Stimulated activated CD8-positive, alpha-beta memory T cell treated with anti-CD3 and anti-CD28 coated beads, Interleukin-12 subunit alpha, Interleukin-12 subunit beta, amount 100 ng/mL, for 1 hour (primary cell): ENCODE measurements around the gene UBE3D.
"Not testable (repeated sequence)": the region's sequence is repeated elsewhere in the genome, so short reads cannot be mapped to it uniquely, and the experiment has no call there.

Experiments
- DNase-seq: peaks from one replicate; pipeline ENCODE4 v3.0.0-alpha.2; 2020; ENCODE audit warnings: low read depth

Gene UBE3D

DNA sequence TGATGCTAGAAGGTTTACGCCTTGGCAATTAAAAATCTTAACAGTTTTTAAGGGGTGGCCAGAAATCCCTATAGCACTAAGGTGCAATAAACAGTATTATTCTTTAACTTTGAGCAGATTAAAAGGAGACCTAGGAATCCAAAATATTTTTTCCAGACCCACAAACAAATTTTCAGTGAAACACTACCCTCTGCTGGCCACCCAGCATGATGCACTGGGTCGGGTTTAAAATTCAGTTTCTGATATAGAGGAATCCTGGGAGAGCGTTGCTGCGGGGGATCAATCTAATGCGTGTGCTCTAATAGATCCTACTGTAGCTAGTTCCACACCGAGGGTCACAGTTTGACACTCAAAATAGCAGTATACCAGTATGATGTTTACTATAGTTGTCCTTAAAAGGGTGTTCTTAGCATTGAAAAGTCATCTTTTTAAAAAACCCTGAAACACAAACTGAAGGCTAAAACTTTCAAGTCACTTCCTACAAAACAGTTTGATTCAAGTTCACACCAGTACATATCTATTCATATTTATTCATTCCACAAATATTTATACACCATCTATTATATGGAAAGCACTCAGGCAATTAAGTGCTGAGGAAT is 10.2 kb downstream of the UBE3D start:
- no peak for DNase-seq

DNA sequence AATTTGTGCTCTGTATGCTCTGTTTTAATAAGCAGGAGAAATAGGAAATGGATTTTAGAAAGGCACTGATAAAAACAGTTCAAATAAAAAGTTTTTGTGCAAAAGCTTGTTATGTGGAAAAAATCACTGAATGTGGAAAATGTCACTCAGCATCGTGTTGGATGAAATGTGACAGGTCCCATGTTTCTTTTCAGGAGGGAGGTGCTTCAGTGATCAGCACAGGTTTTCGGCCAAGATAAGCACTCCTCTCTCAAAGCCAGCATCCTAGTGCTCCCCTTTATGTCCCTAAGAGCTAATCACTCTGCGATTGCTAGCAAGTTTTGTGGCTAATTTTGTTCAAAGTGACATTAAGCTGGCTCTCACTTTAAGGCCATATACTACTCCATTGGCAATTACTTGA is 12.0 kb downstream of the UBE3D start:
- DNase-seq, result no peak

DNA sequence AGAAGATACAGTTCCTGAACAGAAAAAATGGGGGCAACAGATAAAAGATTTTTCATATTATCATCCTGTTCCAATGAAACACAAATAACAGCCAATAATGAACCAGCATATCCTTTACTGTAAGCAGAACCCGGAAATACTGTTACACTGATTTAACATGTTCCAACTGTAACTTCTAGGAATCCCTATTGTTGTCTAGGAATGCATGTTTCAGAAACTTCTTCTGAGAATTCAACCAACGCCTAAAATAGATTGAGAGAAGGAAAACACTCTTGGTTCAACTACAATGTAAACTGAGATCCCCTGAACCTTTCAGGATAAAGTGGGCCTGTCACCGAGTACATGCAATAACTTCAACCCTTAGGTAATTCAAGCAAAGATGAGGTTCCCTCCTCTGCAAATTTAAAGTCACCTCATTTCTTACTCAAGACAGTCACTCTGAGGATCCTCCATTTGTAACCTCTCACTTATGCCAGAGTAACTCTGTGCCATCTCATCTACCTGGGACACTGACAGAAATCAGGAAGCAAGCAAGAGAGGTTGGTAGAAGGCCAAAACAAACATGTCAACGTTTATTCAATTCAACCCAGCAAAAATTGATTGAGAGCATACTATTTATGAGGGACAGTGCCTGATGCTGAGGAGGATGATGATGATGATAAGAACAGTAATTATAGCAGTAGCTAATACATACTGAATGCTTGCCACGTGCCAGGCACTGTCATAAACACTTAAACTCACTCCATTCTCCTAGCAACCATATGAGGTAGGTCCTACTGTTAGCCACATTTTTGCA is 14.1 kb downstream of the UBE3D start:
- DNase-seq, result no peak

DNA sequence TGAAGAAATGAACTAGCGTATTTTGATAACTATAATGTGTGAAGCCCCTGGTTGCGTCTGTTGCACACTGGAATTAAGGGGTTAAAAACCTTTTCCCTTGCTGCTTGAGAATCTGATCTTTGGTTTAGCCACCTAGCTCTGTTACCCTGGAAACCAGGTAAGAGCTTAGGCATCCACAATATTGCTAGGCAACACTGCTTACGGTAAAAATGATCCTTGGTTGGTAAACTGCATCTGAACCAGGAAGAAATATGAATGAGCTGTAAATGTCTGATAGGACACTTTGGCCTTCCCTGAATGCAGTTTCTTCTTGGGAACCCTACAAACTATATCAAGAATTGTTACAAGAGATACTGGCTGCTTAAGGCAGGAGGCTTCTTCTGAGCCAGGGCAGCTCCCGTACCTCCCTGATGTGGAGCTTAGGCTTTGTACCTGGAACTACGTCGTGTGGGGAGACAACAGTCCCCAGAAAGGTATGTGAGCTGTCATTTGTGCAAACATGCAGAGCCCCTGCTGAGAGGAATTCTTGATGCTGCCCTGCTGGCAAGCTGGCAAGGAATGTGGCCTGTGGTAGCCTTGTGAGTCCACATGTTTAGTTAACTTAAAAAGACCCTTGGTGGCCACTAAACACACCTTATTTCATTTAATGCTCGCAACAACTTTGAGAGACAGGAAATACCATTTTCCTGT is 18.4 kb downstream of the UBE3D start:
- DNase-seq, result no peak

DNA sequence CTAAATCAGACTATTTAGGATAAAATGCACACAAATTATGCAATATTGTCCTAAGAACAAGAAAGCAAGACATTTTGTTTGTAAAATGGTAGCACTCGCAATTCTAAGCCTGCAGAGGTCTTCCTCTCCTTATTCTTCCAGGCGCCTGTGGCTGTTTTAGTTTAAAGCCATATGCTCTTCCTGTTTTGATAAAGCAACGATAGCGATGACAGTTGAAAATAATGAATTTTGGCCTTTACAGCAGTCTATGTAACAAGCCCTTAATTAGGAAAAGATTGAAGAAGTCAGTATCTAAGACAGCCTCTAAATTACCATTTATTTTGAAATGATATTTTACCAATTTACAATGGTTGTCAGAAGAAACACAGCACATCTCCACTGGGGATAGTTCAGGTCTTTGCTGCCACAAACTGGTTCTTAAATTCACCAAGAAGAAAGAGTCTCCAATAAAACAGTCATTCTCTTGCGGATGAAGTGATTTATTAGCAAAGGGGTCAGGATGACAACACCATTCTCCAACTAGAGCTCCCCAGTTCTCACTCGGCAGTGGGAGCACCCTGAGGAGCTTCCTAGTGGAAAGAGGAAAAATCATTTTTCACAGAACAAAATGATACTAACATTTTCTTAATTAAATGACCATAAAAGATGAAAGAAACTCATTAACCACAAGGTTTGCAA is 21.4 kb downstream of the UBE3D start:
- DNase-seq, result no peak

DNA sequence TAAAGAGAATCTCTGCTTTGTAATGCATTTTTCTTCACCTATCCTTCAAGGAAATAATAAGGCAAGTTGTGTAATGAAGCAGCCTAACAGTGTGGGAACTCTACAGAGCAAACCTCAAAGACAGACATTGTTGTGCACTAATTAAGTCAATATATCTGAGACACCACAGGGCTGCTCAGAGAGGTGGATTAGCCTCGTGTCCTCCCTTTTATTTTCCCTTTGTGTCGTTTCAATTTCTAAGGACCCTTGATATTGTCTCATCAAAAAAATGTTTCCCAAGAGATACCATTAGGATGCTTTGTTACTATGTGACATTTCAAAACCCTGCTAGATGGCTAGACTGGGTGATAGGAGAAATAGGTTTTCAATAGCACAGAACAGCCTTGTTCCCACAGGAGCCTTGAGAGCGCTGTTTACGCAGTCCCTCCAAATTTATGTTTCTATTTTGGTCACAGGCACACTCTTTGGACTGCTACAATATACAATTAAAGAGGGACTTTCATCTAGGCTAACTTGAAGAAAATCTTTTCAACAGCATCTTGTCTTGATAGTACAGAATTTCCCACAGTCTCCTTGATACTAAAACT is 23.1 kb downstream of the UBE3D start:
- DNase-seq, result no peak

DNA sequence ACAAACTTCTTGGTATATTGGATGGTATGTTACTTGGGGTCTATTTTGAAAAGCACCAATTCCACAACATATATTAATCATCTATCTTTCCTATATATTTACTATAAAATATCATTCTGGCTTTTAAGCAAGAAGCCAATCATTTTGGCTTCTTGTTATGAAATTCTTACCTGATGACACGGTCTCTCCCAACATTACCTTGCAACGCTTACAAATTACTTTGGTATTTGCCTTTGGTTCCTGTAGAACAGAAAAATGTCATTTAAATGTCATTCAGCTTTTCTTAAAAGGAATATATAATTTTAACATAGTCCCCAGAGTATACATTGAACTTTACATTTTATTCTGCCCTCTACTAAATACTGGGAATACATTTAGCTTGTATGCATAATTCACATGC is 27.4 kb downstream of the UBE3D start:
- no peak for DNase-seq

DNA sequence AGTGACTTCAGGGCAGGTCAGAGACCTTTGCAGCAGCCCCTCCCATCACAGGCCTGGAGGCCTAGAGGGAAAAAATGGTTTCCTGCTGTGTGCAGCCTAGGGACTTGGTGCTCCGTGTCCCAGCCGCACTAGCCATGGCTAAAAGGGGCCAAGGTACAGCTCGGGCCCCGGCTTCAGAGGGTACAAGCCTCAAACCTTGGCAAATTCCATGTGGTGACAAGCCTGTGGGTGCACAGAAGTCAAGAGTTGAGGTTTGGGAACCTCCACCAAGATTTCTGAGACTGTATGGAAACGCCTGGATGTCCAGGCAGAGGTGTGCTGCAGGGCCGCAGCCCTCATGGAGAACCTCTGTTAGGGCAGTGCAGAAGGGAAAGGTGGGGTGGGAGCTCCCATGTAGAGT is 34.0 kb downstream of the UBE3D start:
- no peak for DNase-seq

DNA sequence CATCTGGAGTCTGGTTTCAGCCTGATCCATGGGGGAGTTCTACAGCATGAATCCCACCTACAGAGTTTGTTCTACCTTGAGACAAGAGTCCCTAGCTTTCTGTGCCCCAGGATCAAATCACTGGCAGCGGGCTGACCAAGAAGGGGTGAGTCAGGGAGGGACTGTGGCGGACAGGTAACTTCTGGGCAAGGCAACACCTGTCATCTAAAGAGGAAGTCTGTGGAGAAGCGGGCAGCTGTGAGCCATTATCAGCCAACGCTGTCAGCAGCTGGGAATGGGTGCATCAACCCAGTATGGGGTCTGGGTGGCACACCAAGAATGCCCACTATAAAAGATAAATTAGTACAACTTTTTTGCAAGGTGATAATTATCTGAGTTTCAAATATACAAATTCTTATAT is 45.9 kb downstream of the UBE3D start:
- DNase-seq, result no peak

DNA sequence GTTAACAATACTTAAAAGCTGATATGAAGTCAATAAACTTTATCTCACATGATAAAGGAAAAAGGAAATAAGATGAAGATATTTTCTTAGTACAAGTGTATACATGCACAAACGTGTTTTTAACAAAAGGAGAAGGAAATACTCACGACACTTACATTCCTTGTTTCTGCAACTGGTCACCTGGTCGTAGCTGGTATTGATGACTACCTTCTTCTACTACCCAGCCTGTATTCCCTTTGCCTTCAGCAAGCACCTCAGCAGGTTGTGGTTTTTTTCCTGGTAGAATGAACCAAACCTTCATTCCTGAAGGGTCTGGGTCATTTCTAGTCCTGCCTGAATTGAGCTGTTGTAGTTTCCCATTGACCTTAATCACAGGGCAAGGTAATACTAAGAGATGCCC is 54.5 kb downstream of the UBE3D start:
- DNase-seq, result not testable (repeated sequence)

DNA sequence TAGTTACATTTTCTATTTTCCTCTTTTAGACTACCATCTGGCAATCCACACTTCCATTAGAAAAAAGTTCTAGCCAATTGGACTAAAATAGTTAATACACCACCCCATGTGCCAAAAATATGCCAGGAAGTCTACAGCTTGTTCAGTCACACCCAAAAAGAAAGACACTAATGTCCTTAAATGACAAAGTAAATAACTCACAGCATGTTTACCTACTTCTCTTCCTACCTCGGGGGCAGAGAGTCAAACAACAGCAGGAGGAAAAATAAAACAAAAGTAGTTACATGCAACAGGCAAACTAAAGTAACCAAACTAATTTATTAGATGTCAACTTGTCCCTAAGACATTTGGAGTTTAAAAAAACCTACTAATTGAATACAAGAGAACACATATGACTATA is 57.0 kb downstream of the UBE3D start:
- DNase-seq, result no peak

DNA sequence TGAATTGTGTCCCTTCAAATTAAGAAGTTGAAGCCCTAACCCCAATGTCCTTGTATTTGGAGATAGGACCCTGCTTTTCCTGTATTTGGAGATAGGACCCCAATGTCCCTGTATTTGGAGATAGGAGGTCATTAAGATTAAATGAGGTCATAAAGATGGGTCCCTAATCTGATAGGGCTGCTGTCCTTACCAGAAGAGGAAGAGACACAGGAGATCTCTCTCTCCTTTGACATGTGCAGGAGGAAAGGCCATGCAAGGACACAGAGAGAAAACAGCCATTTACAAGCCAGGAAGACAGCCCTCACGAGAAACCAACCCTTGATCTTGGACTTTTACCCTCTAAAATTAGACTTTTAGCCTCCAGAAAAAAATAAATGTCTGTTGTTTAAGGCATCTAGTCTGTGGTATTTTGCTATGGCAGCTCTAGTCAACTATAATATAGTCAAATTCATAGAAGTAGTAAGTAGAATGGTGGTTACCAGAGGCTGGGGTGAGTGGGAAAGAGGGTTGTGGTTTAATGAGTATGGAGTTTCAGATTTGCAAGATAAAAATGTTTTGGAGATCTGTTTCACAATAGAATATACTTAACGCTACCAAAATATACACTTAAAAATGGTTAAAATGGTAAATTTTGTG is 59.3 kb downstream of the UBE3D start:
- no peak for DNase-seq

DNA sequence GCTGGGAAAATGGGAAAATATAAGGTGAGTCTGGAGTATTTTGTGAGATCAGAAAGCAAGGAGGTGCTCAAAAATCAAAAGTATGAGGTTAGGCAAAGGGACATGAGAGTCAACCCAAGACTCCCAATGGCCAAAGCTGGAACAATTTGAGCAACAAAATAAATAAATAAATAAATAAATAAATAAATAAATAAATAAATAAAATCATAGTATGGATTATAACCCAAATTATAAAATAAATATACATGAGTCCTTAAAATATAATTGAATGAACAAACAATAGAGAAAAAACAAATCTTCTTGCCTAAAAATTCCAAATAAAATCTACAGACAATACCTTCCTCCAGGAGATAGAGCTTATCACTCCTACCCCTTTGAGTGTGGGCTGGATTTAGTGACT is 69.5 kb downstream of the UBE3D start:
- no peak for DNase-seq

DNA sequence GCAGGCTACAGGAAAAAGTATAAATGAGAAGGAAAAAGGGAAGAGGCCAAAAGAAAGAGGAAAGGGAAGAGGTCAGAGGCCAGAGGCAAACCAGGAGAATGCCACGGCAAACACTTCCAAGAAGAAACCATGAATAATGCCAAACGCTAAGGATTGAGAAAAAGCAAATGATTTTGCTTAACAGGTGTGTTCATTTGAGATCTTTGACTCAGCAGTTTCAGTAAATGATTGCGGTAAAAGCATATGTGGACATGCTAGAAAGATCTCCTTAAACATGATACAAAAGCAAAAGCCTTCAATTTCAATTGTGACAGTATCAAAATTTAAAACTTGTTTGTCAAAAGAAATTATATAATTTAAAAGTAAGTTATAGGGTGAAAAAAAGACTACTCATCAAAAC is 70.6 kb downstream of the UBE3D start:
- DNase-seq, result no peak

DNA sequence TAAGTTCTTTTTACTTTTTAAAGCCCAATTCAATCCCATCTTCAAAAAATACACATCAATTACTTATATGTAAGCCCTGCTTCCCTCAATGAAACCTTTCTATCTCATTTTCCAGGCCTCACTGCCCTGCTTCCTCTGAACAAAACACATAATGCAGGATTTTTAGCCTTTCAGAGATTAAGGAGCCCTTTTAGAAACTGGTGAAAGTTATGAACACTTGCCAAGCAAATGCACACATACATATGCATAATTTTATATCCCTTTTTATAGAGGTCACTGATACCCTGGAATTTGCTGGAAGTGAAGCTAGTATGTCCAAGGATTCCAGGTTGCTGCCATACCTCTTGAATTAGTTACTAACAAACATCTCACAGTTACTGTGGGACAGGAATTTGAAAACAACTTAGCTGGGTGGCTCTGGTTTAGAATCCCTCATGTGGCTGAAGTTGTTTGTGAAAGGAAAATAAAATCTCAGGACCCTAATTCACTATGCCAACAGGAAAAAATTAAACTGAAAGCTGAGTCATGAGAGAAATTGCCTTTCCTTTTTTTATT is 75.8 kb downstream of the UBE3D start:
- DNase-seq, result no peak

DNA sequence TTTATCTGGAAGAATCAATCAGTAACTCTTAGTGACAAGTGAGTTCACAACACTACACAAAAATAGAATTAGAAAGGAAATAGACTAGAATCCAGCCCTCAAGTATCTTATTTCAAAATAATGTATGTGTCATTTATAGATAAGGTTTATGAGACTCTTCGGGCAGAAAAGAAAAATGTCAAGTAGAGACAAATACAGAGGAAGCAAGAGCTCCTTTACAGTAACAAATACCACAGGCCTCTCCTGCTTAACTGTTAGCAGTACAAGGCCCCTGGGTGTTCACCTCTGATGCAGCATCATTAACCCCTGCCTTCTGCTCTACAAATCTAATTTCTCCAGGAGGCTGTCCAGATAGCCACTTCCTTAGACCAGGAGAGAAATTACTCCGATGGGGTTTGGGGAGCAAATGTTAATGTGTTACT is 76.7 kb downstream of the UBE3D start:
- DNase-seq, result no peak

DNA sequence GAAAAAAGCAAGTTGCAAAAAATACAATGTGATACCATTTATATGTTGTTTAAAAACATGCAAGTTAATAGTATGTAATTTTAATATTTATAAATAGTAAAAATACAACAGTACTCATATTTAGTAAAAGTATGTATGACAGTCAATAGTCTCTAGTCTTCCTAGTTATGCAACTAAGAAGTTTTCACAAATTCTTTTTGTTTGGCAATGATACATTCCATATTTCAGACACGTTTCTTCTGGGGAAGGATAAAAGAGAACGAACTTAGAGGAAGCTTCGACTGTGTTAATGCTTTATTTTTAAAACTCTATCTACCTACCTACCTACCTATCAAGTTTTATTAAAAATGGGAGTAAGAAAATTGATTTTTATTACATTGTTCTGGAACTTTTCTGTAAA is 77.7 kb downstream of the UBE3D start:
- DNase-seq, result no peak

DNA sequence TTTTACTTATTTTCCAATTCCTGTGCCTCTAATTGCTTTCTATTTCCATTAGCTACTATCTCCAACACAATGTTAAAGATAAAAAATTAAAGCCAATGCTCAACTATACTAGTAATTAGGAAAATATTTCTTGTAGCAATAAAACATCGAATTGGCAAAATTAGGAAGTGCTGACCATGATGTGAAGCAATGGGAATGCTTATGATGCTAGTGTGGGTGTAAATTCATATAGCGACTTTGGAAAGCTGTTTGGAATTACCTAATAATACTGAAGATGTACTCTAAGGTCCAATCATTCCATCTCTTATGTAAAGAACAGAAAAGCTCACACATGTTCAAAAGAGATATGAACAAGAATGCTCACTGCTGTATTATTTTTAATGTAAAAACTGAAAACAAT is 78.2 kb downstream of the UBE3D start:
- DNase-seq, result no peak

DNA sequence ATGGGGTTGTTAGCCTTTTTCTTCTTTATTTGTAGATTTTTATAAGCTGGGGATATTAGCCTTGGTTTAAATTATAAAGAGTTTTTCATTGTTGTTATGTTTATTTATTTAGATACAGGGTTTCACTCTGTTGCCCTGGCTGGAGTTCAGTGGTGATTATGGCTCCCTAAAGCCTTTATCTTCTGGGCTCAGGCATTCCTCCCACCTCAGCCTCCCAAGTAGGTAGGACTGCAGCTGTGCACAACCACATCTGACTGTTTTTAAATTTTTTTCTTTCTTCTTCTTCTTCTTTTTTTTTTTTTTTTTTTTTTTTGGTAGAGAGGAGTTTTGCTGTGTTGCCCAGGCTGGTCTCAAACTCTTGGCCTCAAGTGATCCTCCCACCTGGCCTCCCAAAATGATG is 80.9 kb downstream of the UBE3D start:
- DNase-seq, result no peak

DNA sequence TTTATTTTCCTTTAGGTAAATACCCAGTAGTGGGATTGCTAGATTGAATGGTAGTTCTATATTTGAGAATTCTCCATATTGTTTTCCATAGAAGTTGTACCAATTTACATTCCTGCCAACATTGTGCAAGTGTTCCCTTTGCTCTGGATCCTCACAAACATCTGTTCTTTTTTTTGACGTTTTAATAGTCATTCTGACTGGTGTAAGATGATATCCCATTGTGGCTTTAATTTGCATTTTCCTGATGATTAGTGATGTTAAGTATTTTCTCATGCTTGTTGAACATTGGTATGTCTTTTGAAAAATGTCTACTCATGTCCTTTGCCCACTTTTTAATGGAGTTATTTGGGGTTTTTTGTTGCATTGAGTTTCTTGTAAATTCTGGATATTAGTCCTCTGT is 85.6 kb downstream of the UBE3D start:
- DNase-seq, result no peak

DNA sequence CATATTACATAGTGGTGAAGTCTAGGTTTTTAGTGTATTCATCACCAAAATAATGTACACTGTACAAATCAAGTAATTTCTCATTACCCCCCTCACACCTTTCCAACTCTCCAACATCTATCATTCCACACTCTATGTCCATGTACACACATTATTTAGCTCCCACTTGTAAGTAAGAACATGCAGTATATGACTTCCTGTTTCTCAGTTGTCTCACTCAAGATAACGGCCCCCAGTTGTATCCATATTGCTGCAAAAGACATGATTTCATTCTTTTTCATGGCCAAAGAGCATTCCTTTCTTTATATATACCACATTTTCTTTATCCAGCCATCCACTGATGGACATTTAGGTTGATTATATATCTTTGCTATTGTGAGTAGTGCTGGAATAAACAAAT is 86.0 kb downstream of the UBE3D start:
- no peak for DNase-seq
